ENCODE results near the gene SLC38A4.
A peak's percentile ranks its signal among the peaks of the same experiment; 100 is the strongest.

The SLC38A4 gene

GRCh38 chr12:46790066-46790465, 35.7 kb downstream of the SLC38A4 start:
- H3K4me3 ChIP-seq (replicated peaks; ENCODE audit: low read depth, low read length), result no peak overlapping the region
- TF ChIP-seq CTCF (IDR thresholded peaks at IDR 0.05; ENCODE audit: low read length, missing control alignments), result no peak
- DNase-seq (ENCODE audit: low read depth), result no peak

GRCh38 chr12:46788072-46788887, 37.5 kb downstream of the SLC38A4 start:
- no peak for TF ChIP-seq CTCF (IDR thresholded peaks at IDR 0.05; ENCODE audit: low read length, missing control alignments)
- H3K4me3 ChIP-seq (replicated peaks; ENCODE audit: low read depth, low read length), result no peak overlapping the region
- DNase-seq (ENCODE audit: low read depth), result peak; percentile 36

GRCh38 chr12:46787496-46788055, 38.2 kb downstream of the SLC38A4 start:
- no peak overlapping the region for H3K4me3 ChIP-seq (replicated peaks; ENCODE audit: low read depth, low read length)
- peak; percentile 3 for DNase-seq (ENCODE audit: low read depth)
- TF ChIP-seq CTCF (IDR thresholded peaks at IDR 0.05; ENCODE audit: low read length, missing control alignments), result no peak

- H3K4me3 ChIP-seq (replicated peaks; ENCODE audit: low read depth, low read length), result no peak overlapping the region
- peak; percentile 48 for DNase-seq (ENCODE audit: low read depth)
- TF ChIP-seq CTCF (IDR thresholded peaks at IDR 0.05; ENCODE audit: low read length, missing control alignments), result no peak
Observed at GRCh38 chr12:46786774-46787173, 39.0 kb downstream of the SLC38A4 start.

- DNase-seq (ENCODE audit: low read depth), result no peak
- no peak overlapping the region for H3K4me3 ChIP-seq (replicated peaks; ENCODE audit: low read depth, low read length)
- TF ChIP-seq CTCF (IDR thresholded peaks at IDR 0.05; ENCODE audit: low read length, missing control alignments), result no peak
Observed at GRCh38 chr12:46785382-46785781, 40.4 kb downstream of the SLC38A4 start.

- no peak for DNase-seq (ENCODE audit: low read depth)
- no peak overlapping the region for H3K4me3 ChIP-seq (replicated peaks; ENCODE audit: low read depth, low read length)
- TF ChIP-seq CTCF (IDR thresholded peaks at IDR 0.05; ENCODE audit: low read length, missing control alignments), result no peak
Observed at GRCh38 chr12:46783871-46784270, 41.9 kb downstream of the SLC38A4 start.
